HepG2 (cell line): ENCODE results near the gene ZNF740. TPM values are rescaled to one million over a fixed set of nuclear protein-coding genes. Genes with fewer than 3 reads are reported as not detected.
A peak's percentile ranks its signal among the peaks of the same experiment; 100 is the strongest.

Experiments
- ATF4 ChIP-seq, 2 experiments: fragments of 450-650 bp in 1 of 2; sonication (generic) in 1 of 2; formaldehyde crosslinking; IDR thresholded peaks; 2 replicates each; pipeline versions ENCODE4 v1.5.0 to v1.8.0; 2020 to 2022; ENCODE audit warnings: mild to moderate bottlenecking in 1 of 2, missing genetic modification reagents in 1 of 2
- CBFB ChIP-seq: sonication (generic); formaldehyde crosslinking; IDR thresholded peaks from 2 replicates; pipeline ENCODE4 v1.4.0; 2020; ENCODE audit warnings: missing genetic modification reagents
- DNMT1 ChIP-seq: sonication (generic); formaldehyde crosslinking; IDR thresholded peaks from 2 replicates; pipeline ENCODE4 v1.5.1; 2020; ENCODE audit warnings: mild to moderate bottlenecking, missing genetic modification reagents
- JUN ChIP-seq: sonication (generic); formaldehyde crosslinking; IDR thresholded peaks from 2 replicates; pipeline ENCODE4 v1.4.0; 2020; ENCODE audit warnings: mild to moderate bottlenecking, missing genetic modification reagents
- KAT2B ChIP-seq: fragments of 150-350 bp; IDR thresholded peaks from 2 replicates; pipeline ENCODE4 v1.6.1; 2014; ENCODE audit warnings: low read depth, low read length, borderline replicate concordance
- MIXL1 ChIP-seq: IDR thresholded peaks from 2 replicates; pipeline ENCODE4 v1.6.1; 2016
- MXD1 ChIP-seq: sonication (generic); formaldehyde crosslinking; IDR thresholded peaks from 2 replicates; pipeline ENCODE4 v1.4.0; 2020; ENCODE audit warnings: mild to moderate bottlenecking, missing genetic modification reagents
- SALL1 ChIP-seq: sonication (generic); formaldehyde crosslinking; IDR thresholded peaks from 2 replicates; pipeline ENCODE4 v1.8.0; 2022; ENCODE audit warnings: mild to moderate bottlenecking, missing genetic modification reagents
- YEATS2 ChIP-seq: sonication (generic); formaldehyde crosslinking; IDR thresholded peaks from 2 replicates; pipeline ENCODE4 v1.4.0; 2020; ENCODE audit warnings: missing genetic modification reagents, borderline replicate concordance
- ZBTB44 ChIP-seq: sonication (generic); formaldehyde crosslinking; IDR thresholded peaks from 2 replicates; pipeline ENCODE4 v1.4.0; 2020; ENCODE audit warnings: missing genetic modification reagents
- ZNF160 ChIP-seq: sonication (generic); formaldehyde crosslinking; IDR thresholded peaks from 2 replicates; pipeline ENCODE4 v1.8.0; 2022; ENCODE audit warnings: mild to moderate bottlenecking, inconsistent platforms, missing genetic modification reagents
- ZNF292 ChIP-seq: sonication (generic); formaldehyde crosslinking; IDR thresholded peaks from 2 replicates; pipeline ENCODE4 v1.8.1; 2022; ENCODE audit warnings: mild to moderate bottlenecking, low read depth, missing genetic modification reagents, borderline replicate concordance
- ZNF646 ChIP-seq: sonication (generic); formaldehyde crosslinking; IDR thresholded peaks from 2 replicates; pipeline ENCODE4 v1.9.0; 2021; ENCODE audit warnings: mild to moderate bottlenecking, missing genetic modification reagents
- ZNF691 ChIP-seq: sonication (generic); formaldehyde crosslinking; IDR thresholded peaks from 2 replicates; pipeline ENCODE4 v1.4.0; 2020; ENCODE audit warnings: missing genetic modification reagents, low read depth, mild to moderate bottlenecking, borderline replicate concordance
- ZNF782 ChIP-seq: sonication (generic); formaldehyde crosslinking; IDR thresholded peaks from 2 replicates; pipeline ENCODE4 v1.4.0; 2020; ENCODE audit warnings: missing genetic modification reagents, mild to moderate bottlenecking, borderline replicate concordance
- ZSCAN29 ChIP-seq: sonication (generic); formaldehyde crosslinking; conservative IDR thresholded peaks from 2 replicates; pipeline ENCODE4 v1.4.0; 2020; ENCODE audit warnings: mild to moderate bottlenecking, missing genetic modification reagents
- polyA plus RNA-seq, 8 experiments: library from polyadenylated mRNA; depleted of rRNA in 3 of 8; stranded (reverse) in 7 of 8; unstranded in 1 of 8; fragments of >200 nt; fragmentation: Illumina TruSeq in 4 of 8; extraction: Trizol in 4 of 8; gene quantifications; 2 replicates each; pipeline versions ENCODE4 v1.2.1 to v1.2.3, GENCODE V29; 2011 to 2016; ENCODE audit warnings: low read depth in 4 of 8, missing spikeins in 1 of 8, mixed read lengths in 1 of 8; ENCODE audit not compliant: insufficient read depth in 1 of 8
- total RNA-seq, 5 experiments: library from RNA; depleted of rRNA; stranded (reverse); fragments of >200 nt; fragmentation: Illumina TruSeq; extraction: Trizol; gene quantifications; 2 replicates each; pipeline ENCODE4 v1.2.3, GENCODE V29; 2016; ENCODE audit warnings: low read depth in 1 of 5

ZNF740 gene
- total and polyA plus RNA-seq, 2 of the 13 experiments (the other 11 are each of a cell fraction or from before 2014, with no cell fraction given): 16.9 to 19.0 TPM

GRCh38 chr12:53159195-53159839 lies 21.2 kb upstream of the ZNF740 start (continued):
- TF ChIP-seq ZNF646: no peak
- TF ChIP-seq KAT2B: no peak
- no peak for TF ChIP-seq ZNF160 (CRISPR knock-in tag)
- no peak for TF ChIP-seq JUN
- TF ChIP-seq DNMT1: no peak
- peak; percentile 41; the same call in 1 of the 2 replicates for TF ChIP-seq YEATS2 (CRISPR knock-in tag)
- no peak for TF ChIP-seq ZBTB44 (CRISPR knock-in tag)
- peak; percentile 72 to 98 for TF ChIP-seq ATF4 (CRISPR knock-in tag; IDR thresholded peaks at IDR 0.05)
- peak; percentile 75; the same call in 1 of the 2 replicates for TF ChIP-seq ZNF691 (CRISPR knock-in tag)
- TF ChIP-seq ZSCAN29 (CRISPR knock-in tag): 0 out of 2 replicates have a peak, but pooled peaks have one; percentile 32
- TF ChIP-seq MIXL1 (CRISPR knock-in tag): 0 out of 2 replicates have a peak, but pooled peaks have one; percentile 54
- TF ChIP-seq ZNF782 (CRISPR knock-in tag): 0 out of 2 replicates have a peak, but pooled peaks have one; percentile 8
- TF ChIP-seq ZNF292 (CRISPR knock-in tag): 0 out of 2 replicates have a peak, but pooled peaks have one; percentile 13
- no peak for TF ChIP-seq CBFB (CRISPR knock-in tag)
- TF ChIP-seq SALL1: peak; percentile 67; the same call in 1 of the 2 replicates
- 0 out of 2 replicates have a peak, but pooled peaks have one; percentile 29 for TF ChIP-seq MXD1 (CRISPR knock-in tag)
